D721Med (cell line): Measurements from ENCODE around the gene SIMC1.

Experiments
- DNase-seq: peaks from one replicate; pipeline ENCODE4 v3.0.0; 2011; ENCODE audit warnings: low spot score; ENCODE audit not compliant: insufficient read length
- FAIRE-seq: peaks from 2 replicates; lab custom pipeline; 2011; peaks lifted over from hg19 to GRCh38; lab: Jason Lieb, UNC
- TF ChIP-seq, protein P1 (sequence below): IDR thresholded peaks from 2 replicates; pipeline ENCODE4 v1.5.1; 2012; ENCODE audit warnings: mild to moderate bottlenecking, control low read depth; ENCODE audit not compliant: insufficient read depth; ENCODE audit errors: missing control alignments

SIMC1 gene

DNA sequence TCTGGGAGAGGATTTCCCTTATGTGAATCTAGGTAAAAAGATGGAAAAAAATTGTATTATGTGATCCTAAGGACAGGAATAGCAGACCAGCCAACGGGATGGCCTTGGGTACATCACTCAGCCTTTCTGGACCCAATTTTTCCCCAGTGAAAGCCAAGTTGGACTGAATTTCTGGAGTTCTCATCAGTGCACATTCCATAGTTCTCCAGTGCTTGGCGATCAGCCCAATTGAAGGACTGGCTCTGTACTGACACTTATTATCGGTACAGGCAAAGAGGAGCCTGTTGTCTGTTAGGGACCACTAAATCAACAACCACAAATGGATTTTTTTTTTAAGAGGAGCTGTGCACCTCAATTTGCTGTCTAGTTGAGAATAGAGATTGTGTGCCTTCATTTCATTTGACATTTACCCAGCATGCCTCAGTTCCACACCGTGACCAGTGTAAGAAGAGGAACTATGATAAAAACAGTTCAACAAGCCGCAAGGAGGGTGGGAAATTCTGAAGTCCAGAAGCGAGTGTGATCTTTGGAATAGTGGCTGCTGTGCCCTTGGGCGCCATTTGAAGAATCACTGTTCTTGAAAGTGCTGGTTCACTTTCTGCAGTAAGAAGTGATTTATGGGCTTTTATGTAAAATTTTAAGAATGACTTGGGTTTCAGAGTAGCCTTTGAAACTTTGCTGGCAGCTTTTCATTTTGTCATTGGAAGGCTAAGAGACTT lies 135.0 kb downstream of the SIMC1 start:
- TF ChIP-seq, protein P1, sequence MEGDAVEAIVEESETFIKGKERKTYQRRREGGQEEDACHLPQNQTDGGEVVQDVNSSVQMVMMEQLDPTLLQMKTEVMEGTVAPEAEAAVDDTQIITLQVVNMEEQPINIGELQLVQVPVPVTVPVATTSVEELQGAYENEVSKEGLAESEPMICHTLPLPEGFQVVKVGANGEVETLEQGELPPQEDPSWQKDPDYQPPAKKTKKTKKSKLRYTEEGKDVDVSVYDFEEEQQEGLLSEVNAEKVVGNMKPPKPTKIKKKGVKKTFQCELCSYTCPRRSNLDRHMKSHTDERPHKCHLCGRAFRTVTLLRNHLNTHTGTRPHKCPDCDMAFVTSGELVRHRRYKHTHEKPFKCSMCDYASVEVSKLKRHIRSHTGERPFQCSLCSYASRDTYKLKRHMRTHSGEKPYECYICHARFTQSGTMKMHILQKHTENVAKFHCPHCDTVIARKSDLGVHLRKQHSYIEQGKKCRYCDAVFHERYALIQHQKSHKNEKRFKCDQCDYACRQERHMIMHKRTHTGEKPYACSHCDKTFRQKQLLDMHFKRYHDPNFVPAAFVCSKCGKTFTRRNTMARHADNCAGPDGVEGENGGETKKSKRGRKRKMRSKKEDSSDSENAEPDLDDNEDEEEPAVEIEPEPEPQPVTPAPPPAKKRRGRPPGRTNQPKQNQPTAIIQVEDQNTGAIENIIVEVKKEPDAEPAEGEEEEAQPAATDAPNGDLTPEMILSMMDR, result no peak
- FAIRE-seq (no peak), DNase-seq (no peak)

DNA sequence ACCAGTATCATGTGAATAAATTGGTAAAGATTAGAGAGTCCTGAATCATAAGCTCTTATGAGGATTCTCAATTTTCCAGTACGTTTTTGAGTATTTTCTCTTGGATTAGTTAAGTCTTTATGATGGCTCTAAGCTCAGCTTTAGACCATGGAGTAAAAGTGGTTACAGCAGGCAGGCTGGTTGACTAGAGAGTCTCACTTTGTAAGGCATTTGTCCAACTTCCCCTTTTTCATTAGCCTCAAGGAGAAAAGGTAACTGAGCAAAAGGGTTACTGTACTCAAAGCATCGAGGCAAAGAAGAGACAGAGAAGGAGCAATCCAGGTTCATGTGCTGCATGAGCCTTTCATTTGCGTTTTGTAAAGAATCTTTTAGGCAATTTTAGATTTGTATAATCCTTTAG lies 141.7 kb downstream of the SIMC1 start:
- FAIRE-seq, result no peak

DNA sequence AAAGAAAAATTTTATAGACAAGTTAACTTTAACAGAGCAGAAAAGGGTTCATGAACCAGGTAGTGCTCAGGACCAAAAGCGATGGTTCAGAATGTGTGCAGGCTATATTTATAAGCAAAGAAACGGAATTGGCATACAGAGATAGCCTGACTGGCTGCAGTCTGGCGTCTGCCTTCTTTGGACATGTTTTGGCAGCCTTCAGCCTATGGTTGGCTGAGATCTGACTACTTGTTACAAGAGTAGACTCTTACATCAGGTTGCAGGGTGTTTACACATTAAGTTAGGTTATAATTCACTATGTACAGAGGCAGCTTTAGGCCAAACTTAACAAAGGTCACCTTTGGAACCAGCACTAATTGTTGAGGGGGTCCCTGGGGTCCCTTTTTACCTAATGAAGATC lies 143.2 kb downstream of the SIMC1 start:
- TF ChIP-seq, protein P1, result no peak
- FAIRE-seq (no peak), DNase-seq (no peak)

More for the DNA sequence above, 141.7 kb downstream of the SIMC1 start:
- DNase-seq, result no peak
- TF ChIP-seq, protein P1, result no peak

DNA sequence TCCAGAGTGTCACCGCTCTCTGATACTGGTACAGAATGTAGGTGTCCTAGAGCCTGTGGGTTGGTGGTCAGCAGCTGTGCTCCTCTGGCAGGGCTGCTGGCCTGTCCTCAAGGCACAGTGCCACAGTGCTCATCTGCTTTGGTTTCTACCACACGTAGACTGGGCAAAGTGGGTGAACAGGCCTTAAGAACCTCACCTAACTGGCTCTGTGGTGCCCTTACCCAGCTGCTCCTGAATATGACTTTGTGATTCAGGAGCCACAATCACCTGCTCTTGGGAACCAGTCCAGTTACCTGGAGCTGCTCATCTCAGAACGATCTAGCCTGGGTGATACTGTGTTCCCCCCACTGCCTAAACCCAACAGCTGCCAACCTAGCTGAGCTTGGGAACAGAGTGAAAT lies 143.8 kb downstream of the SIMC1 start:
- no peak for FAIRE-seq
- DNase-seq, result no peak
- TF ChIP-seq, protein P1, result no peak

DNA sequence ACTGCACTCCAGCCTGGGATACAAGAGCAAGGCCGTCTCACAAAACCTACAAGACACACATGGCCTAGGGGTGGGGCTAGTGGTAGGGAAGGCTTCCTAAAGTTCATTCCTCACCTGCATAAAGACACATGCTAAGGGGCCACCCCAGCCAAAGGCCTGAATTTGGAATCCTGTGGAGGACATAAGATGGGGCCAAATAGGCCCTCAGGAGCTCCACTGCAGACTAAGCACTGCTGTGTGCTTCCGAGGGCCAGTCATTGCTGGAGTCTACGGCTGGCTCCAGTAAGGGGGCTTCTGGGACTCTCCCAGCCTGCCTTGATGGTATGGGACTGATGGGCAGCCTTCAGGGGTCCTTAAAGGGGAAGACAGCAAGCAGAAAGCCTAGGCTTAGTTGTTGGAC lies 144.5 kb downstream of the SIMC1 start:
- FAIRE-seq (no peak), DNase-seq (no peak)
- TF ChIP-seq, protein P1, result no peak

DNA sequence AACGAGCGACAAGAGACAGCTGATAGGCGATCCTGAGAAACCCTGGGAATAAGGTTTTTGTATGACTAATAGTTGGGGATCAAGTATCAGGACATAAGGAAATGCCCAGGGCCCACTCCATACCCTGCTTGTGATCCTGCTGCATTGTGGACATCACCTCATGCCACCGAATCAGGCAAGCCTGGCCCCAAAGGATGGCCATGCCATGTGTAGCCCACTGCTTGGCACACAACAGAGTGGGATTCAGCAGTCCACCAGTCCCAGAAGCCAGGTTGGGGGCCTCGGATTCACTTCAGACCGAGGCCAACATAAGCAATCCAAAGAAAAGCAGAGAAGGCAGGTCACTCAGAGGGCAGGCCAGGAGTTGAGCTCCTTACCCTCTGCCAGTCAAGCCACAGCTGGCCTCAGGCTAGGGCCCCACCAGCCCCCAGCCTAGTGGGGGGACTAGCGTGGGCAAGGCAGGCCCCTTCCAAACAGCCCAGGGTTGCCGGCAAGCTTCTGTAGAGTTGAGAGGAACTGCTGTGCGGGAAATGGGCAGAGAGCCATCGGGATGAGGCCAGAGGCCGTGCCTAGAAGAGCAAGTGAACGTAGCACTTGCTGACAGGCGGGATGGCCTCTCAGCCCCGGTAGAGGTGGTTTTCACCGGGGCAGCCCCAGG lies 145.2 kb downstream of the SIMC1 start:
- no peak for FAIRE-seq
- TF ChIP-seq, protein P1, result no peak
- no peak for DNase-seq

DNA sequence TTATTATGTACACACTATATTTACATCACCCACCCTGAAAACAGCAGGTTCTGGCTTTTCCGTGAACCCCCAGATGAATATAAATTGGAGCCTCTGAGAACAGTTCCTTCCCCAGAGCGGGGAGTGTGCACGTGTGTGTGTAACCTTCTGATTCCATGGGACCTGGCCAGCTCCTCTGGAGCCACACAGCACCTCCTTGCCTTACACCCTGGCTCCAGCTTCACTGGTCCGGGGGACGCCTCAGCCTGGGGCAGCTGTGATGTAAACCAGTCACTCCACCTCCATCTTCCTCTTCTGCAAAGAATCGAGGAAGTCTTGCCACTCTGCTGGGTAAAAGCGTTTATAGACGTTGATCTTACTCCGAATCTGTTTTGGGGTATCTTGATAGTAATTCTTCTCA lies 145.7 kb downstream of the SIMC1 start:
- no peak for DNase-seq
- FAIRE-seq, result no peak
- TF ChIP-seq, protein P1, result no peak
